ENCODE measurements around the gene LARP6.
"Not testable (repeated sequence)": the region's sequence is repeated elsewhere in the genome, so short reads cannot be mapped to it uniquely, and the experiment has no call there.

Gene LARP6

GRCh38 chr15:70858614-70859321, 4.8 kb upstream of the LARP6 start:
- DNase-seq: not testable (repeated sequence)

GRCh38 chr15:70857562-70858285, 3.8 kb upstream of the LARP6 start:
- DNase-seq: no peak

- no peak for DNase-seq
Measured at GRCh38 chr15:70856884-70857561, 3.1 kb upstream of the LARP6 start.

GRCh38 chr15:70856177-70856883, 2.4 kb upstream of the LARP6 start:
- DNase-seq: no peak

- DNase-seq: no peak
Measured at GRCh38 chr15:70855764-70856163, 1.8 kb upstream of the LARP6 start.

GRCh38 chr15:70854666-70854976, 664 bp upstream of the LARP6 start:
- no peak for DNase-seq

- no peak for DNase-seq
Measured at GRCh38 chr15:70853318-70853972, 512 bp downstream of the LARP6 start.

GRCh38 chr15:70852501-70853317, 1.2 kb downstream of the LARP6 start:
- DNase-seq: no peak

- no peak for DNase-seq
Measured at GRCh38 chr15:70851889-70852288, 2.1 kb downstream of the LARP6 start.

- DNase-seq: no peak
Measured at GRCh38 chr15:70845602-70846360, 8.2 kb downstream of the LARP6 start.

- no peak for DNase-seq
Measured at GRCh38 chr15:70837476-70837875, 16.5 kb downstream of the LARP6 start.

- no peak for DNase-seq
Measured at GRCh38 chr15:70835841-70836240, 18.1 kb downstream of the LARP6 start.

- no peak for DNase-seq
Measured at GRCh38 chr15:70835415-70835814, 18.5 kb downstream of the LARP6 start.

GRCh38 chr15:70834999-70835398, 19.0 kb downstream of the LARP6 start:
- no peak for DNase-seq

- DNase-seq: no peak
Measured at GRCh38 chr15:70833861-70834765, 19.8 kb downstream of the LARP6 start.

GRCh38 chr15:70833422-70833821, 20.5 kb downstream of the LARP6 start:
- DNase-seq: no peak

- no peak for DNase-seq
Measured at GRCh38 chr15:70832176-70832575, 21.8 kb downstream of the LARP6 start.

GRCh38 chr15:70831094-70831911, 22.7 kb downstream of the LARP6 start:
- DNase-seq: no peak

GRCh38 chr15:70830615-70831014, 23.3 kb downstream of the LARP6 start:
- DNase-seq: no peak
